WTC11 (cell line): Measurements from ENCODE around the gene SLBP.

Experiments
- ATF2 ChIP-seq: sonication (generic); formaldehyde crosslinking; IDR thresholded peaks from 2 replicates; pipeline ENCODE4 v1.8.1; 2022; ENCODE audit warnings: low read depth, missing genetic modification reagents, borderline replicate concordance
- ETV6 ChIP-seq: sonication (generic); formaldehyde crosslinking; IDR thresholded peaks from 2 replicates; pipeline ENCODE4 v1.8.1; 2022; ENCODE audit warnings: mild to moderate bottlenecking, missing genetic modification reagents
- FOXP1 ChIP-seq: sonication (generic); formaldehyde crosslinking; IDR thresholded peaks from 2 replicates; pipeline ENCODE4 v1.8.0; 2022; ENCODE audit warnings: missing genetic modification reagents, mild to moderate bottlenecking, moderate library complexity, borderline replicate concordance
- HMGA2 ChIP-seq: fragments of 250-450 bp; sonication (Bioruptor Pico); IDR thresholded peaks from 2 replicates; pipeline ENCODE4 v1.4.0; 2021; ENCODE audit warnings: mild to moderate bottlenecking, moderate library complexity
- OVOL2 ChIP-seq: fragments of 250-450 bp; sonication (Bioruptor Pico); IDR thresholded peaks from 2 replicates; pipeline ENCODE4 v1.9.0; 2021; ENCODE audit warnings: mild to moderate bottlenecking, borderline replicate concordance
- RELA ChIP-seq: sonication (generic); formaldehyde crosslinking; IDR thresholded peaks from 2 replicates; pipeline ENCODE4 v1.8.1; 2022; ENCODE audit warnings: missing genetic modification reagents, mild to moderate bottlenecking, borderline replicate concordance
- TCF7 ChIP-seq: sonication (generic); formaldehyde crosslinking; IDR thresholded peaks from 2 replicates; pipeline ENCODE4 v1.8.0; 2022; ENCODE audit warnings: mild to moderate bottlenecking, low read depth, missing genetic modification reagents, moderate library complexity

- no peak for TF ChIP-seq ETV6 (CRISPR knock-in tag)
- no peak for TF ChIP-seq TCF7 (CRISPR knock-in tag)
- no peak for TF ChIP-seq HMGA2 (CRISPR knock-in tag)
- TF ChIP-seq OVOL2 (CRISPR knock-in tag), result no peak
- TF ChIP-seq ATF2 (CRISPR knock-in tag), result no peak
- TF ChIP-seq FOXP1 (CRISPR knock-in tag), result no peak
- TF ChIP-seq RELA (CRISPR knock-in tag), result no peak
Observed at GRCh38 chr4:1669850-1670249, 42.3 kb downstream of the SLBP start.
